Epithelial cell of proximal tubule (primary cell): ENCODE data around the gene CCDC138. TPM values are rescaled to one million over a fixed set of nuclear protein-coding genes. Genes with fewer than 3 reads are reported as not detected.

ENCODE experiments used
- DNase-seq: peaks from one replicate; pipeline ENCODE4 v3.0.0-alpha.2; 2011; ENCODE audit warnings: low read depth
- H3K4me3 ChIP-seq: 2 replicates; pipeline ENCODE4 v1.5.1; 2011; ENCODE audit warnings: low read depth, mild to moderate bottlenecking, low read length
- CTCF ChIP-seq: conservative IDR thresholded peaks from 2 replicates; pipeline ENCODE4 v1.5.1; 2012; ENCODE audit warnings: low read depth, mild to moderate bottlenecking, low read length
- total RNA-seq: library from RNA; depleted of rRNA; stranded (reverse); fragments of >200 nt; gene quantifications from 2 replicates; pipeline ENCODE4 v1.2.3, GENCODE V29; 2015

Gene CCDC138
- total RNA-seq, 1 donor from 2014 or later: 9.7 TPM

DNA sequence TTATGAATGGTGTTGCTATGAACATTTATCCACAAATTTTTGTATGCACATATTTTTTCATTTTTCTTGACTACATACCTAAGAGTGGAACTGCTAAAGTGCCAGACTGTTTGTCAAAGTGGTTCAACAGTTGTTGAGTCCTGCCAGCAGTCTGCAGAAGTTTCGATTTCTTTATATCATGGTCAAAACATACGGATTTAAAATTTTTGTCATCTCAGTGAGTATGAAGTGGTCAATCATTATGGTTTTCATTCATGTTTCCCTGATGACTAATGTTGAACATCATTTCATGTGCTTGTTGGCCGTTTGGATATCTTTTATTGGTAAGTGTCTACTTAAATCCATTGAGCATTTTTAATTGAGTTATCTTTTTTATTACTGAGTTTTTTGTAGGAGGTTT lies 39.2 kb downstream of the CCDC138 start:
- no peak overlapping the region for H3K4me3 ChIP-seq
- TF ChIP-seq CTCF: no peak
- no peak for DNase-seq

GRCh38 chr2:108829578-108830310 lies 43.2 kb downstream of the CCDC138 start:
- DNase-seq: no peak
- no peak overlapping the region for H3K4me3 ChIP-seq
- no peak for TF ChIP-seq CTCF

DNA sequence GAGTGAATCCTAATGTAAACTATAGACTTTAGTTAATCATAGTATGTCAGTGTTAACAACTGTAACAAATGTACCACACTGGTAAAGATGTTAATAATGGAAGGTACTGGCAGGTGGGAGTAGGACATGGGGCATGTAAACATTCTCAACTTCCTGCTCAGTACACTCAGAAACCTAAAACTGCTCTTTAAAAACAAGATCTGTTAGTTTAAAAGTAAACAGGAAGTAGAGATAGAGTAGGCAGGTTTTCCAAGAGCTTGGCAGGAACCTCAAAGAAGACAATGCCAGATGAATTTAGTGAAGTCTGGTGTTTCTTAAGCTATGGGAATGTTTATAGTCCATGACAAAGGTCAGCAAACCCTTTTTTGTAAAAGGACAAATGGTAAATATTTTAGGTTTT lies 46.6 kb downstream of the CCDC138 start:
- TF ChIP-seq CTCF: no peak
- no peak for DNase-seq

GRCh38 chr2:108834620-108835019 lies 48.0 kb downstream of the CCDC138 start:
- TF ChIP-seq CTCF: no peak
- no peak overlapping the region for H3K4me3 ChIP-seq
- DNase-seq: no peak

More for the DNA sequence above, 46.6 kb downstream of the CCDC138 start:
- no peak overlapping the region for H3K4me3 ChIP-seq

DNA sequence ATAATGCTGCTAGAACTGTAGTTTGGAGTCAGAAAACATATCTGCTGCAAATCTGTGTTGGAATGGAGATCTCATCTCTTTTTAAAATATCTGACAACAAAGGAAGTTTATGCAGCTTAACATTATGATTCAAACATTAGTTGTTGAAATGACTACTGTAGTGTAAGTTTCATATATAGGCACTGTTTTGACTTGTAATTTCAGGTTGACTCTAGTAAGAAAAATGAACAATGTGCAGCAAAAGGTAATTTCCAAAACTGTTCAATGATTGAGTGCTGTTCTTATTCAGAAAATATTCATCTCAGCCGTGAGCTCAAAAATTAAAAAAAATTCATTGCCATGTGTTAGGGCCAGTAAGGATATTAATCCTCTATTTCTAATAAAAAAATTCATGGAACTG lies 48.5 kb downstream of the CCDC138 start:
- H3K4me3 ChIP-seq: no peak overlapping the region
- no peak for TF ChIP-seq CTCF
- DNase-seq: no peak

DNA sequence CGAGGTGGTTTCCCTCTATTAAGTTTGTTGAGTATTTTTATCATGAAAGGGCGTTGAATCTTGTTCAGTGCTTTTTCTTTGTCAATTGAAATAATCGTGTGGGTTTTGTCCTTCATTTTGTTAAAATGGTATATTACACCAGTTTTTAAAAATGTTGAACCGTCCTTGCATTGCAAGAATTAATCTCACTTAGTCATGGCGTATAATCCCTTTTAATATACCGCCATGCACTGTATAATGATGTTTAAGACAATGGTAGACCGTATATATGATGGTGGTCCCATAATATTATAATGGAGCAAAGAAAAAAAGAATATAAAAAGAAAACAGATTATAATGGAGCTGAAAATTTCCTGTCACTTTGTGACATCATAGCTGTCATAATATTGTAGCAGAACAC lies 50.6 kb downstream of the CCDC138 start:
- no peak overlapping the region for H3K4me3 ChIP-seq
- no peak for TF ChIP-seq CTCF
- no peak for DNase-seq

GRCh38 chr2:108841506-108841905 lies 54.9 kb downstream of the CCDC138 start:
- DNase-seq: no peak
- no peak overlapping the region for H3K4me3 ChIP-seq
- TF ChIP-seq CTCF: no peak
